ENCODE measurements around the gene FBXO11. TPM values are rescaled to one million over a fixed set of nuclear protein-coding genes. Genes with fewer than 3 reads are reported as not detected.

Gene FBXO11
- total and polyA plus RNA-seq, 10 of the 15 experiments (the other 5 are each of a cell fraction or from before 2014, with no cell fraction given): 5.9 to 38.9 (median 22.5) TPM

GRCh38 chr2:47744074-47744473 lies 162.2 kb downstream of the FBXO11 start (continued):
- TF ChIP-seq ZBTB40 (IDR thresholded peaks at IDR 0.05; ENCODE audit: borderline replicate concordance) (no peak), IRF5 (IDR thresholded peaks at IDR 0.05; ENCODE audit: borderline replicate concordance) (no peak; the same call in 1 of the 2 replicates)

GRCh38 chr2:47741637-47742036 lies 164.7 kb downstream of the FBXO11 start:
- in situ Hi-C loops (cut with MboI): no loop called here
- H4K20me1 ChIP-seq (ENCODE audit: control insufficient read depth, insufficient read depth): no peaks in the 10 kb centered on the region
- H3K27ac ChIP-seq (ENCODE audit: control insufficient read depth, insufficient read depth): no peak overlapping the region
- peak overlapping the region; percentile 54; the same call in 1 of the 2 replicates for H3K4me2 ChIP-seq (ENCODE audit: control insufficient read depth, insufficient read depth)
- ATAC-seq (peak; percentile 62), FAIRE-seq (no peak), DNase-seq (ENCODE audit: low read depth, low spot score) (no peak)
- H3K4me3 ChIP-seq: no peak overlapping the region
- POLR2A ChIA-PET: interaction anchor here (0.6 to 1.0 kb wide), 2 partner anchors 11 to 12 kb away, joined by 3 to 8 read pairs; no protein-coding TSS in a partner anchor
- intact Hi-C loops (cut with micrococcal nuclease; ENCODE audit: unreplicated experiment): no loop called here
- H3K9ac ChIP-seq (ENCODE audit: control insufficient read depth, insufficient read depth, low read length): no peak overlapping the region; the same call in 1 of the 2 replicates
- no peaks in the 10 kb centered on the region for H3K27me3 ChIP-seq (replicated peaks in 1 of 2; ENCODE audit: control insufficient read depth in 2 of 2, insufficient read depth in 2 of 2, low read length in 1 of 2)
- no peaks in the 10 kb centered on the region for H3K36me3 ChIP-seq (ENCODE audit: control insufficient read depth in 2 of 2, insufficient read depth in 2 of 2, low read length in 1 of 2)
- CTCF ChIA-PET: interaction anchor here (0.9 to 1.6 kb wide), 4 partner anchors 8 to 304 kb away, joined by 3 to 5 read pairs (median 4); no protein-coding TSS in a partner anchor
- H3K79me2 ChIP-seq (ENCODE audit: control insufficient read depth, insufficient read depth, low read length): no peaks in the 10 kb centered on the region
- BruUV-seq (replicated peaks): no TSS peak
- RAD21 ChIA-PET (ENCODE audit: unreplicated experiment): interaction anchor here (0.8 to 1.5 kb wide), 4 partner anchors 10 to 26 kb away, joined by 3 to 4 read pairs (median 4); no protein-coding TSS in a partner anchor
- H3K4me1 ChIP-seq (ENCODE audit: control insufficient read depth, insufficient read depth, low read length): peaks cover 8% of the 10 kb centered on the region; the same call in 1 of the 2 replicates
- H2AFZ ChIP-seq (ENCODE audit: control insufficient read depth, low read depth, low read length): no peak overlapping the region; the same call in 1 of the 2 replicates
- peaks cover under 1% of the 10 kb centered on the region; the same call in 2 of the 3 replicates for H3K9me3 ChIP-seq (replicated peaks; ENCODE audit: control insufficient read depth, insufficient read depth, low read length)
- SMC1A ChIA-PET (ENCODE audit: uncharacterized antibody, unreplicated experiment): interaction anchor here (0.9 to 2.1 kb wide), 5 partner anchors 8 to 304 kb away, joined by 3 to 6 read pairs (median 4); no protein-coding TSS in a partner anchor
- 54% methylated on average over 3 of the region's 3 CpGs for WGBS (ENCODE audit: insufficient coverage, insufficient replicate concordance, low lambda C conversion rate, missing lambda C conversion rate)
- TF ChIP-seq EGR1 (IDR thresholded peaks at IDR 0.05; ENCODE audit: borderline replicate concordance in 1 of 2, low read depth in 2 of 2, low read length in 2 of 2): no peak
- TF ChIP-seq MAX (IDR thresholded peaks at IDR 0.05; ENCODE audit: low read depth, low read length): no peak
- no peak for TF ChIP-seq ZZZ3 (IDR thresholded peaks at IDR 0.05; ENCODE audit: control insufficient read depth, insufficient read length, low read depth)
- no peak for TF ChIP-seq NRF1 (conservative IDR thresholded peaks at IDR 0.05; ENCODE audit: low read depth, low read length)
- TF ChIP-seq ZNF274 (IDR thresholded peaks at IDR 0.05; ENCODE audit: insufficient read depth, insufficient read length): no peak
- TF ChIP-seq ATF2 (IDR thresholded peaks at IDR 0.05; ENCODE audit: low read length): no peak
- no peak for TF ChIP-seq RELB (IDR thresholded peaks at IDR 0.05; ENCODE audit: low read depth)
- TF ChIP-seq PBX3 (IDR thresholded peaks at IDR 0.05; ENCODE audit: insufficient replicate concordance, low read depth, low read length): no peak

All from GM12878 (cell line).